HepG2 (cell line): Measurements from ENCODE around the gene ITGA6. TPM values are rescaled to one million over a fixed set of nuclear protein-coding genes. Genes with fewer than 3 reads are reported as not detected.

Source experiments
- ATAC-seq: fragments of 200-7000 bp; cut with Tn5 transposase; 3 replicates; pipeline ENCODE4 v1.9.1; 2020; ENCODE audit warnings: mild to moderate bottlenecking, moderate library complexity
- BruUV-seq: library from RNA; stranded (reverse); fragments of 400-500 nt; replicated peaks from 2 replicates; lab custom pipeline; 2021; lab: Mats Ljungman, UMichigan
- CTCF ChIA-PET: fragments of 300-600 bp; formaldehyde crosslinking; extraction: SDS; loops from one replicate; lab custom pipeline; 2021; ENCODE audit warnings: low total read pairs, inconsistent platforms, low intra/inter-chr PET ratio; lab: Yijun Ruan, JAX
- POLR2A ChIA-PET: fragments of 350-600 bp; sonication (Branson Sonifier 250); formaldehyde crosslinking; loops from one replicate; lab custom pipeline; 2020; ENCODE audit warnings: antibody characterized with exemption, inconsistent platforms; lab: Yijun Ruan, JAX
- DNase-seq: peaks from one replicate; pipeline ENCODE4 v3.0.0-alpha.2; 2015; ENCODE audit warnings: low spot score
- FAIRE-seq: peaks from 3 replicates; lab custom pipeline; 2011; peaks lifted over from hg19 to GRCh38; lab: Jason Lieb, UNC
- H2AFZ ChIP-seq: one replicate; pipeline ENCODE4 v1.6.1; 2011; ENCODE audit warnings: low read length, inconsistent platforms
- H3K27ac ChIP-seq: fragments of 300-600 bp; 3 replicates; pipeline ENCODE4 v1.8.0; 2011; ENCODE audit warnings: mixed run types, mild to moderate bottlenecking, mixed read lengths, low read length, inconsistent platforms; ENCODE audit not compliant: insufficient read depth; ENCODE audit errors: extremely low read length
- H3K27me3 ChIP-seq, 2 experiments: fragments of 200-600 bp in 1 of 2; 2 replicates in 1 of 2; 3 replicates in 1 of 2; pipeline versions ENCODE4 v1.6.0 to v1.8.0; 2011; ENCODE audit warnings: low read length in 2 of 2, mild to moderate bottlenecking in 2 of 2, moderate library complexity in 2 of 2, inconsistent platforms in 1 of 2; ENCODE audit not compliant: insufficient read depth in 2 of 2, control insufficient read depth in 1 of 2
- H3K36me3 ChIP-seq, 2 experiments: fragments of 200-600 bp in 1 of 2; replicated peaks in 1 of 2; 2 replicates in 1 of 2; 3 replicates in 1 of 2; pipeline versions ENCODE4 v1.5.1 to v1.8.0; 2011; ENCODE audit warnings: low read length in 2 of 2, inconsistent platforms in 1 of 2; ENCODE audit not compliant: insufficient read depth in 2 of 2, control insufficient read depth in 1 of 2
- H3K4me1 ChIP-seq: 2 replicates; pipeline ENCODE4 v1.5.1; 2012; ENCODE audit warnings: low read length, inconsistent platforms; ENCODE audit not compliant: insufficient read depth
- H3K4me2 ChIP-seq: 2 replicates; pipeline ENCODE4 v1.6.0; 2011; ENCODE audit warnings: low read depth, low read length, inconsistent platforms
- H3K4me3 ChIP-seq, 3 experiments: fragments of 200-600 bp in 1 of 3; sonication (generic), shearing (Covaris generic) in 1 of 3; replicated peaks in 1 of 3; 2 replicates each; pipeline ENCODE4 v1.5.1; 2011 to 2016; ENCODE audit warnings: low read length in 3 of 3, inconsistent platforms in 2 of 3, low read depth in 2 of 3, mild to moderate bottlenecking in 2 of 3, control low read depth in 1 of 3, mixed read lengths in 1 of 3; ENCODE audit not compliant: insufficient read depth in 1 of 3
- H3K79me2 ChIP-seq: one replicate; pipeline ENCODE4 v1.6.1; 2011; ENCODE audit warnings: low read length, inconsistent platforms; ENCODE audit not compliant: insufficient read depth
- H3K9ac ChIP-seq: 2 replicates; pipeline ENCODE4 v1.6.0; 2011; ENCODE audit warnings: mild to moderate bottlenecking, low read depth, low read length, inconsistent platforms; ENCODE audit not compliant: insufficient read depth
- H3K9me3 ChIP-seq: 2 replicates; pipeline ENCODE4 v1.5.1; 2012; ENCODE audit warnings: mild to moderate bottlenecking, low read length
- H4K20me1 ChIP-seq: 2 replicates; pipeline ENCODE4 v1.6.0; 2011; ENCODE audit warnings: inconsistent platforms, mild to moderate bottlenecking, low read length, moderate library complexity; ENCODE audit not compliant: insufficient read depth
- BCL6 ChIP-seq: IDR thresholded peaks from 2 replicates; pipeline ENCODE4 v1.6.1; 2016; ENCODE audit warnings: missing genetic modification reagents, missing compliant biosample characterization
- CENPX ChIP-seq: sonication (generic); formaldehyde crosslinking; IDR thresholded peaks from 2 replicates; pipeline ENCODE4 v1.9.0; 2021; ENCODE audit warnings: mild to moderate bottlenecking, missing genetic modification reagents, moderate library complexity
- GABPB1 ChIP-seq: IDR thresholded peaks from 2 replicates; pipeline ENCODE4 v1.6.1; 2016; ENCODE audit warnings: mild to moderate bottlenecking, missing genetic modification reagents, moderate library complexity, missing compliant biosample characterization
- HCFC1 ChIP-seq: fragments of 150-350 bp; IDR thresholded peaks from 2 replicates; pipeline ENCODE4 v1.6.1; 2014; ENCODE audit warnings: low read depth, low read length
- MTF2 ChIP-seq: sonication (generic); formaldehyde crosslinking; IDR thresholded peaks from 2 replicates; pipeline ENCODE4 v1.5.0; 2020; ENCODE audit warnings: missing genetic modification reagents, borderline replicate concordance
- MZF1 ChIP-seq: sonication (generic); formaldehyde crosslinking; IDR thresholded peaks from 2 replicates; pipeline ENCODE4 v1.8.1; 2023; ENCODE audit warnings: mild to moderate bottlenecking, missing genetic modification reagents, borderline replicate concordance
- POLR2AphosphoS2 ChIP-seq: IDR thresholded peaks from 2 replicates; pipeline ENCODE4 v1.6.1; 2011; ENCODE audit warnings: low read depth, low read length, improper control_type of control experiment
- REXO4 ChIP-seq: sonication (generic); formaldehyde crosslinking; IDR thresholded peaks from 2 replicates; pipeline ENCODE4 v1.8.0; 2022; ENCODE audit warnings: missing genetic modification reagents, mild to moderate bottlenecking, borderline replicate concordance
- SOX6 ChIP-seq, 2 experiments: fragments of 450-650 bp in 1 of 2; sonication (generic) in 1 of 2; formaldehyde crosslinking in 1 of 2; IDR thresholded peaks; 2 replicates each; pipeline versions ENCODE4 v1.4.0 to v1.6.1; 2017 to 2020; ENCODE audit warnings: antibody characterized with exemption in 1 of 2, mild to moderate bottlenecking in 1 of 2, missing genetic modification reagents in 1 of 2
- ZEB1 ChIP-seq: IDR thresholded peaks from 2 replicates; pipeline ENCODE4 v1.6.1; 2012; ENCODE audit warnings: mild to moderate bottlenecking, low read depth, inconsistent platforms; ENCODE audit not compliant: insufficient replicate concordance
- ZFAT ChIP-seq: sonication (generic); formaldehyde crosslinking; conservative IDR thresholded peaks from 2 replicates; pipeline ENCODE4 v1.8.1; 2023; ENCODE audit warnings: missing genetic modification reagents, inconsistent platforms
- ZMAT3 ChIP-seq: sonication (generic); formaldehyde crosslinking; conservative IDR thresholded peaks from 2 replicates; pipeline ENCODE4 v1.7.0; 2021; ENCODE audit warnings: missing genetic modification reagents
- ZNF124 ChIP-seq: sonication (generic); formaldehyde crosslinking; IDR thresholded peaks from 2 replicates; pipeline ENCODE4 v1.4.0; 2020; ENCODE audit warnings: missing genetic modification reagents
- ZNF264 ChIP-seq: sonication (generic); formaldehyde crosslinking; IDR thresholded peaks from 2 replicates; pipeline ENCODE4 v1.4.0; 2020; ENCODE audit warnings: missing genetic modification reagents
- ZNF317 ChIP-seq: sonication (generic); formaldehyde crosslinking; IDR thresholded peaks from 2 replicates; pipeline ENCODE4 v1.5.0; 2020; ENCODE audit warnings: mild to moderate bottlenecking, missing genetic modification reagents
- ZNF503 ChIP-seq: sonication (generic); formaldehyde crosslinking; IDR thresholded peaks from 2 replicates; pipeline ENCODE4 v1.4.0; 2020; ENCODE audit warnings: missing genetic modification reagents
- ZNF713 ChIP-seq: sonication (generic); formaldehyde crosslinking; IDR thresholded peaks from 2 replicates; pipeline ENCODE4 v1.4.0; 2020; ENCODE audit warnings: mild to moderate bottlenecking, missing genetic modification reagents
- WGBS: methylation state at CpG from one replicate; pipeline ENCODE4 v1.1.6; 2017; ENCODE audit warnings: low lambda C conversion rate; 5-methylcytosine and 5-hydroxymethylcytosine counted together
- in situ Hi-C: cut with HindIII; loops from 2 replicates; pipeline ENCODE4 v1.10.0; 2017; ENCODE audit warnings: low pct_unique_long_range_greater_than_20kb; ENCODE audit not compliant: extremely low pct_ligation_motif_present
- intact Hi-C: fragments of 100-400 bp; cut with micrococcal nuclease; formaldehyde crosslinking; loops from one replicate; pipeline ENCODE4 v1.10.0; 2022; ENCODE audit not compliant: unreplicated experiment
- polyA plus RNA-seq, 8 experiments: library from polyadenylated mRNA; depleted of rRNA in 3 of 8; stranded (reverse) in 7 of 8; unstranded in 1 of 8; fragments of >200 nt; fragmentation: Illumina TruSeq in 4 of 8; extraction: Trizol in 4 of 8; gene quantifications; 2 replicates each; pipeline versions ENCODE4 v1.2.1 to v1.2.3, GENCODE V29; 2011 to 2016; ENCODE audit warnings: low read depth in 4 of 8, missing spikeins in 1 of 8, mixed read lengths in 1 of 8; ENCODE audit not compliant: insufficient read depth in 1 of 8
- total RNA-seq, 5 experiments: library from RNA; depleted of rRNA; stranded (reverse); fragments of >200 nt; fragmentation: Illumina TruSeq; extraction: Trizol; gene quantifications; 2 replicates each; pipeline ENCODE4 v1.2.3, GENCODE V29; 2016; ENCODE audit warnings: low read depth in 1 of 5
- TF ChIP-seq, protein P1 (sequence below): fragments of 450-650 bp; IDR thresholded peaks from 2 replicates; pipeline ENCODE4 v1.6.1; 2017; ENCODE audit warnings: mild to moderate bottlenecking
- TF ChIP-seq, protein P2 (sequence below): sonication (generic); formaldehyde crosslinking; IDR thresholded peaks from 2 replicates; pipeline ENCODE4 v1.4.0; 2020; ENCODE audit warnings: missing genetic modification reagents, borderline replicate concordance

Gene ITGA6
- total and polyA plus RNA-seq, 2 of the 13 experiments (the other 11 are each of a cell fraction or from before 2014, with no cell fraction given) = 24.0 to 92.5 TPM

GRCh38 chr2:172439911-172440310 is 12.5 kb downstream of the ITGA6 start:
- Histone ChIP-seq H3K4me3 (no peak overlapping the region), H3K9ac (no peak overlapping the region), H4K20me1 (peaks cover 26% of the 10 kb centered on the region), H3K27me3 (no peaks in the 10 kb centered on the region), H3K36me3 (0 out of 5 replicates have a peak, but pooled peaks cover 0 to 3% of the 10 kb centered on the region in 2 experiments), H3K79me2 (peaks cover 90% of the 10 kb centered on the region), H3K27ac (no peak overlapping the region), H3K4me2 (no peak overlapping the region), H3K9me3 (no peaks in the 10 kb centered on the region), H2AFZ (no peak overlapping the region), H3K4me1 (peaks cover 75% of the 10 kb centered on the region)
- FAIRE-seq (no peak), ATAC-seq (no peak), DNase-seq (no peak)
- ChIA-PET POLR2A (interaction anchor here (1.2 to 5.8 kb wide), 2 partner anchors 11 to 22 kb away, joined by 4 to 88 read pairs; partner anchors contain the start of gene ITGA6), CTCF (no interaction called here)
- WGBS = 60% methylated on average over 1 of the region's 1 CpG
- in situ Hi-C loops = no loop called here
- BruUV-seq = no TSS peak
- intact Hi-C loops = no loop called here
- TF ChIP-seq GABPB1 (CRISPR knock-in tag) = no peak
- no peak for TF ChIP-seq ZNF503 (CRISPR knock-in tag)
- no peak for TF ChIP-seq BCL6
- TF ChIP-seq MZF1 (CRISPR knock-in tag) = no peak
- no peak for TF ChIP-seq HCFC1
- no peak for TF ChIP-seq ZNF264 (CRISPR knock-in tag)
- TF ChIP-seq ZNF317 (CRISPR knock-in tag) = no peak
- TF ChIP-seq ZNF713 = no peak
- TF ChIP-seq SOX6 (IDR thresholded peaks at IDR 0.05) = no peak
- no peak for TF ChIP-seq SOX6 (CRISPR knock-in tag; IDR thresholded peaks at IDR 0.05)
- TF ChIP-seq ZNF124 (CRISPR knock-in tag) = no peak
- no peak for TF ChIP-seq ZEB1
- TF ChIP-seq ZMAT3 (CRISPR knock-in tag) = no peak
- TF ChIP-seq, protein P1, sequence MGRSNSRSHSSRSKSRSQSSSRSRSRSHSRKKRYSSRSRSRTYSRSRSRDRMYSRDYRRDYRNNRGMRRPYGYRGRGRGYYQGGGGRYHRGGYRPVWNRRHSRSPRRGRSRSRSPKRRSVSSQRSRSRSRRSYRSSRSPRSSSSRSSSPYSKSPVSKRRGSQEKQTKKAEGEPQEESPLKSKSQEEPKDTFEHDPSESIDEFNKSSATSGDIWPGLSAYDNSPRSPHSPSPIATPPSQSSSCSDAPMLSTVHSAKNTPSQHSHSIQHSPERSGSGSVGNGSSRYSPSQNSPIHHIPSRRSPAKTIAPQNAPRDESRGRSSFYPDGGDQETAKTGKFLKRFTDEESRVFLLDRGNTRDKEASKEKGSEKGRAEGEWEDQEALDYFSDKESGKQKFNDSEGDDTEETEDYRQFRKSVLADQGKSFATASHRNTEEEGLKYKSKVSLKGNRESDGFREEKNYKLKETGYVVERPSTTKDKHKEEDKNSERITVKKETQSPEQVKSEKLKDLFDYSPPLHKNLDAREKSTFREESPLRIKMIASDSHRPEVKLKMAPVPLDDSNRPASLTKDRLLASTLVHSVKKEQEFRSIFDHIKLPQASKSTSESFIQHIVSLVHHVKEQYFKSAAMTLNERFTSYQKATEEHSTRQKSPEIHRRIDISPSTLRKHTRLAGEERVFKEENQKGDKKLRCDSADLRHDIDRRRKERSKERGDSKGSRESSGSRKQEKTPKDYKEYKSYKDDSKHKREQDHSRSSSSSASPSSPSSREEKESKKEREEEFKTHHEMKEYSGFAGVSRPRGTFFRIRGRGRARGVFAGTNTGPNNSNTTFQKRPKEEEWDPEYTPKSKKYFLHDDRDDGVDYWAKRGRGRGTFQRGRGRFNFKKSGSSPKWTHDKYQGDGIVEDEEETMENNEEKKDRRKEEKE = no peak
- no peak for TF ChIP-seq POLR2AphosphoS2
- TF ChIP-seq MTF2 (CRISPR knock-in tag) = no peak
- no peak for TF ChIP-seq ZFAT (CRISPR knock-in tag)
- no peak for TF ChIP-seq REXO4
- TF ChIP-seq CENPX (CRISPR knock-in tag) = no peak
- TF ChIP-seq, protein P2, sequence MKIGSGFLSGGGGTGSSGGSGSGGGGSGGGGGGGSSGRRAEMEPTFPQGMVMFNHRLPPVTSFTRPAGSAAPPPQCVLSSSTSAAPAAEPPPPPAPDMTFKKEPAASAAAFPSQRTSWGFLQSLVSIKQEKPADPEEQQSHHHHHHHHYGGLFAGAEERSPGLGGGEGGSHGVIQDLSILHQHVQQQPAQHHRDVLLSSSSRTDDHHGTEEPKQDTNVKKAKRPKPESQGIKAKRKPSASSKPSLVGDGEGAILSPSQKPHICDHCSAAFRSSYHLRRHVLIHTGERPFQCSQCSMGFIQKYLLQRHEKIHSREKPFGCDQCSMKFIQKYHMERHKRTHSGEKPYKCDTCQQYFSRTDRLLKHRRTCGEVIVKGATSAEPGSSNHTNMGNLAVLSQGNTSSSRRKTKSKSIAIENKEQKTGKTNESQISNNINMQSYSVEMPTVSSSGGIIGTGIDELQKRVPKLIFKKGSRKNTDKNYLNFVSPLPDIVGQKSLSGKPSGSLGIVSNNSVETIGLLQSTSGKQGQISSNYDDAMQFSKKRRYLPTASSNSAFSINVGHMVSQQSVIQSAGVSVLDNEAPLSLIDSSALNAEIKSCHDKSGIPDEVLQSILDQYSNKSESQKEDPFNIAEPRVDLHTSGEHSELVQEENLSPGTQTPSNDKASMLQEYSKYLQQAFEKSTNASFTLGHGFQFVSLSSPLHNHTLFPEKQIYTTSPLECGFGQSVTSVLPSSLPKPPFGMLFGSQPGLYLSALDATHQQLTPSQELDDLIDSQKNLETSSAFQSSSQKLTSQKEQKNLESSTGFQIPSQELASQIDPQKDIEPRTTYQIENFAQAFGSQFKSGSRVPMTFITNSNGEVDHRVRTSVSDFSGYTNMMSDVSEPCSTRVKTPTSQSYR = no peak
